G401 (cell line): ENCODE measurements around the gene UBA6. TPM values are rescaled to one million over a fixed set of nuclear protein-coding genes. Genes with fewer than 3 reads are reported as not detected.

Experiments used
- DNase-seq: peaks from one replicate; pipeline ENCODE4 v3.0.0-alpha.2; 2015; ENCODE audit warnings: low spot score
- in situ Hi-C: cut with HindIII; loops from 2 replicates; pipeline ENCODE4 v1.10.0; 2016; ENCODE audit warnings: low sequenced_read_pairs, mixed read lengths
- total RNA-seq: library from RNA; depleted of rRNA; stranded (reverse); fragments of >200 nt; shearing (Covaris generic); gene quantifications from 2 replicates; pipeline ENCODE4 v1.2.3, GENCODE V29; 2014

UBA6 gene
- total RNA-seq, 1 experiment from 2014 or later, result 98.3 TPM

- no peak for DNase-seq
- in situ Hi-C loops, result no loop called here
Observed at GRCh38 chr4:67603310-67604028, 97.5 kb downstream of the UBA6 start.

- no peak for DNase-seq
- in situ Hi-C loops, result no loop called here
Observed at GRCh38 chr4:67593741-67594175, 107.2 kb downstream of the UBA6 start.

GRCh38 chr4:67587156-67587555 lies 113.8 kb downstream of the UBA6 start:
- no peak for DNase-seq
- in situ Hi-C loops, result no loop called here

GRCh38 chr4:67584496-67584895 lies 116.5 kb downstream of the UBA6 start:
- no peak for DNase-seq
- in situ Hi-C loops, result no loop called here

GRCh38 chr4:67581913-67582312 lies 119.0 kb downstream of the UBA6 start:
- in situ Hi-C loops, result no loop called here

GRCh38 chr4:67581208-67581857 lies 119.6 kb downstream of the UBA6 start:
- DNase-seq, result no peak
- in situ Hi-C loops, result no loop called here

More at GRCh38 chr4:67581913-67582312, 119.0 kb downstream of the UBA6 start:
- DNase-seq, result no peak

- in situ Hi-C loops, result no loop called here
Observed at GRCh38 chr4:67580577-67580976, 120.4 kb downstream of the UBA6 start.

GRCh38 chr4:67576538-67576937 lies 124.4 kb downstream of the UBA6 start:
- no peak for DNase-seq
- in situ Hi-C loops, result no loop called here

More at GRCh38 chr4:67580577-67580976, 120.4 kb downstream of the UBA6 start:
- no peak for DNase-seq

- in situ Hi-C loops, result no loop called here
- DNase-seq, result no peak
Observed at GRCh38 chr4:67576059-67576466, 124.9 kb downstream of the UBA6 start.

- DNase-seq, result no peak
- in situ Hi-C loops, result no loop called here
Observed at GRCh38 chr4:67575232-67576058, 125.5 kb downstream of the UBA6 start.

- in situ Hi-C loops, result no loop called here
- no peak for DNase-seq
Observed at GRCh38 chr4:67573193-67573592, 127.8 kb downstream of the UBA6 start.

GRCh38 chr4:67571975-67572374 lies 129.0 kb downstream of the UBA6 start:
- in situ Hi-C loops, result no loop called here
- DNase-seq, result no peak

GRCh38 chr4:67570537-67570936 lies 130.4 kb downstream of the UBA6 start:
- in situ Hi-C loops, result no loop called here
- no peak for DNase-seq

- no peak for DNase-seq
- in situ Hi-C loops, result no loop called here
Observed at GRCh38 chr4:67568820-67569219, 132.1 kb downstream of the UBA6 start.

GRCh38 chr4:67566335-67566734 lies 134.6 kb downstream of the UBA6 start:
- DNase-seq, result no peak
- in situ Hi-C loops, result no loop called here

- in situ Hi-C loops, result no loop called here
- no peak for DNase-seq
Observed at GRCh38 chr4:67565284-67565683, 135.7 kb downstream of the UBA6 start.
